Gastrocnemius medialis (tissue), 4 donors: ENCODE measurements around the gene VAPA. TPM values are rescaled to one million over a fixed set of nuclear protein-coding genes. Genes with fewer than 3 reads are reported as not detected.

Source experiments
- ATAC-seq, 2 donors: fragments of 150-250 bp; one replicate each; pipeline ENCODE4 v1.9.1; 2016
- DNase-seq, 2 donors: peaks; one replicate each; pipeline ENCODE4 v3.0.0-alpha.2; 2019
- H3K27ac ChIP-seq, 4 donors: fragments of 200-600 bp; sonication (generic); 1 replicate in 1 of 4; 2 replicates in 3 of 4; pipeline ENCODE4 v1.5.1; 2016 to 2018; ENCODE audit warnings: mild to moderate bottlenecking in 2 of 4, moderate library complexity in 1 of 4
- H3K27me3 ChIP-seq, 3 donors: fragments of 200-600 bp; sonication (generic) in 2 of 3; 1 replicate in 1 of 3; 2 replicates in 2 of 3; pipeline versions ENCODE4 v1.5.1 to v1.6.0; 2016 to 2019; ENCODE audit warnings: mild to moderate bottlenecking in 1 of 3, moderate library complexity in 1 of 3
- H3K36me3 ChIP-seq, 2 donors: fragments of 200-600 bp; sonication (generic) in 1 of 2; one replicate each; pipeline ENCODE4 v1.5.1; 2017 to 2018
- H3K4me1 ChIP-seq, 2 donors: fragments of 200-600 bp; sonication (generic) in 1 of 2; one replicate each; pipeline ENCODE4 v1.5.1; 2016 to 2017; ENCODE audit warnings: mild to moderate bottlenecking in 2 of 2
- H3K4me3 ChIP-seq, 4 donors: fragments of 200-600 bp; sonication (generic) in 3 of 4; 1 replicate in 1 of 4; 2 replicates in 3 of 4; pipeline ENCODE4 v1.5.1; 2016 to 2019; ENCODE audit warnings: mild to moderate bottlenecking in 2 of 4
- H3K9me3 ChIP-seq, 3 donors: fragments of 200-600 bp; sonication (generic) in 2 of 3; 1 replicate in 1 of 3; 2 replicates in 2 of 3; pipeline ENCODE4 v1.5.1; 2016 to 2019
- POLR2A ChIP-seq, 2 donors: fragments of 450-650 bp; IDR thresholded peaks; one replicate each; pipeline ENCODE4 v1.6.1; 2017; ENCODE audit warnings: antibody characterized with exemption in 2 of 2, mild to moderate bottlenecking in 2 of 2, moderate library complexity in 2 of 2
- in situ Hi-C, 4 donors: fragments of 200-750 bp; cut with MboI; loops; one replicate each; pipeline versions ENCODE4 v1.15.0 to v1.8.0; 2017; ENCODE audit warnings: low sequenced_read_pairs in 4 of 4
- intact Hi-C: fragments of 100-400 bp; cut with DNase I; formaldehyde crosslinking; loops from one replicate; pipeline ENCODE4 v1.15.1; 2023; ENCODE audit warnings: low total_unique reads
- total RNA-seq, 4 donors: library from RNA; depleted of rRNA; stranded (reverse); fragments of >200 nt; gene quantifications; one replicate each; pipeline versions ENCODE4 v1.1.0 to v1.2.3, GENCODE V29; 2016
- TF ChIP-seq, protein P1 (sequence below), 5 experiments: fragments of 450-650 bp in 3 of 5; fragments of 200-600 bp in 2 of 5; sonication (generic) in 2 of 5; IDR thresholded peaks in 4 of 5; conservative IDR thresholded peaks in 1 of 5; 1 replicate in 4 of 5; 2 replicates in 1 of 5; pipeline ENCODE4 v1.5.1; 2016 to 2019; ENCODE audit warnings: antibody characterized with exemption in 5 of 5, mild to moderate bottlenecking in 3 of 5, moderate library complexity in 3 of 5

VAPA gene
- total RNA-seq, 4 donors from 2014 or later: 227 to 320 (median 243) TPM

DNA sequence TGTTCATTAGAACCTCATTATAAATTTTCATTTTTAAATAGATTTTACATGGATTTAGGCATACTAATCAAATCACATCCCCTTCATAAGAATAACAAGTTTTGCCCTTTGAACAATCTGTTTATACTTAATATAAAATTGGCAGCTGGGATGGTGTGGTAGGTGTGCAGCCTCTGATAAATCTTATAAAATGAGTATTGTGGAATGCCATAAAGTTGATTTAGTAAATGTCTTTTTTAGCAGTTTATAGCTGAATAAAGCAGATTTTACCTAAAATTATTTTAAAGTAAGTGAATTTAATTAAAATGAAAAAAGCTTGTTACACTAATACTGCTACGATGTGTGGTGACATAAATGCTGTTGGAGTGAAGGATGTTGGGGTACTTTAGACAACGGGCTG is 35.5 kb downstream of the VAPA start:
- in situ Hi-C loops: loop anchor here in 1 of 4 donors (25.0 kb wide), 1 partner anchor 362 kb away; no protein-coding TSS in a partner anchor
- Histone ChIP-seq H3K4me1 (no peaks in the 10 kb centered on the region), H3K27me3 (no peaks in the 10 kb centered on the region), H3K9me3 (no peaks in the 10 kb centered on the region), H3K4me3 (no peak overlapping the region), H3K27ac (no peak overlapping the region), H3K36me3 (peaks cover 0 to 46% of the 10 kb centered on the region in 2 donors)
- intact Hi-C loops: no loop called here
- no peak for DNase-seq
- TF ChIP-seq, protein P1, sequence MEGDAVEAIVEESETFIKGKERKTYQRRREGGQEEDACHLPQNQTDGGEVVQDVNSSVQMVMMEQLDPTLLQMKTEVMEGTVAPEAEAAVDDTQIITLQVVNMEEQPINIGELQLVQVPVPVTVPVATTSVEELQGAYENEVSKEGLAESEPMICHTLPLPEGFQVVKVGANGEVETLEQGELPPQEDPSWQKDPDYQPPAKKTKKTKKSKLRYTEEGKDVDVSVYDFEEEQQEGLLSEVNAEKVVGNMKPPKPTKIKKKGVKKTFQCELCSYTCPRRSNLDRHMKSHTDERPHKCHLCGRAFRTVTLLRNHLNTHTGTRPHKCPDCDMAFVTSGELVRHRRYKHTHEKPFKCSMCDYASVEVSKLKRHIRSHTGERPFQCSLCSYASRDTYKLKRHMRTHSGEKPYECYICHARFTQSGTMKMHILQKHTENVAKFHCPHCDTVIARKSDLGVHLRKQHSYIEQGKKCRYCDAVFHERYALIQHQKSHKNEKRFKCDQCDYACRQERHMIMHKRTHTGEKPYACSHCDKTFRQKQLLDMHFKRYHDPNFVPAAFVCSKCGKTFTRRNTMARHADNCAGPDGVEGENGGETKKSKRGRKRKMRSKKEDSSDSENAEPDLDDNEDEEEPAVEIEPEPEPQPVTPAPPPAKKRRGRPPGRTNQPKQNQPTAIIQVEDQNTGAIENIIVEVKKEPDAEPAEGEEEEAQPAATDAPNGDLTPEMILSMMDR (IDR thresholded peaks at IDR 0.05 in 4 of 5, conservative IDR thresholded peaks at IDR 0.05 in 1 of 5): no peak
- no peak for TF ChIP-seq POLR2A (IDR thresholded peaks at IDR 0.05)
- no peak for ATAC-seq

DNA sequence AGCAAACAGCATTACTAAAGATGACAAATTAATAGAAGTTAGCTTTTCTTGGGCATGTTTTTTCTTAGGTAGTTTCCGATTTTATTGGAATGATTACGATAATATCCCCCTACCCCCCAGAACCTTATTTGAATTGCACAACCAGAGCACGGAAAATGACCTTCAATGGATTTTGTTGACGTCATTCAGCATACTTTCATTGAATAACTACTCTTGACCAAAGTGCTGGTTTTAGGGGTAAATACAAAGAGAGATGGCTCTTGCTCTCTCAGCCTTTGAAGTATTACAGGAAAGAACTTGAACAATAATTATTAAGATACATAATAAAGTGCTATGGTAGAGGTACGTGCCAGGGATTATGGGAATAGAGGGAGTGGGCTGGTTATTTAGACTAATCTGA is 36.0 kb downstream of the VAPA start:
- H3K27ac ChIP-seq: no peak overlapping the region
- intact Hi-C loops: loop anchor here (5.0 to 10.0 kb wide), 2 partner anchors 133 to 245 kb away; partner anchors contain the start of gene RAB31
- in situ Hi-C loops: loop anchor here in 1 of 4 donors (25.0 kb wide), 1 partner anchor 363 kb away; no protein-coding TSS in a partner anchor

DNA sequence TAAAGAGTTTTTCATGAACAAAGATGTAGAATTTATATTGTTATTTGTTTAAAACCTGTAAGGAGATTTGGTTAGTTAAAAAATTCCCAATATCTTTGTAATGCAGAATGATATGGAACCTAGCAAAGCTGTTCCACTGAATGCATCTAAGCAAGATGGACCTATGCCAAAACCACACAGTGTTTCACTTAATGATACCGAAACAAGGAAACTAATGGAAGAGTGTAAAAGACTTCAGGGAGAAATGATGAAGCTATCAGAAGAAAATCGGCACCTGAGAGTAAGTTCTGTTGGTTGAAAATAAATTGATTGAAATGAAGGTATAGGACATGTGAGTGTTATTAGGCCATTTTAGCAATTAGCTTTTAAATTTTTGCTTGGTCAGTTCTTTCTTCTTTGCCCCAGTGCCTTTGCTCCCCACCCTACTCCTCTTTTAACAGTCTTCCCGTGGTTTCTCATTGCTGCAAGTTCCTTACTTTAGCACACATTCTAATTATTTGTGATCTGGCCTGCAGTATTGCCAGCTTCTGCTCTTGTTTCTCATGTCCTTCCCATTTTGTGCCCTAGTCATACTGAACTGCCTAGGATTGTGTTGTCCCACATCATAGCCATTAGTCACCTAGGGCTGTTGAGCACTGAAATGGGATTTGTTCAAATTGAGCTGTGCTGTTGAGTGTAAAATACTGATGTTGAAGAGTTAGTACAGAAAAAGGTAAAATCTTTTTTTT is 36.6 kb downstream of the VAPA start:
- no peak for TF ChIP-seq POLR2A (IDR thresholded peaks at IDR 0.05)
- Histone ChIP-seq H3K27ac (no peak overlapping the region), H3K4me3 (no peak overlapping the region), H3K9me3 (no peaks in the 10 kb centered on the region), H3K4me1 (no peaks in the 10 kb centered on the region), H3K27me3 (no peaks in the 10 kb centered on the region), H3K36me3 (peaks cover 0 to 46% of the 10 kb centered on the region in 2 donors)
- intact Hi-C loops (loop anchor here (5.0 to 10.0 kb wide), 2 partner anchors 133 to 246 kb away; partner anchors contain the start of gene RAB31), in situ Hi-C loops (no loop called here)
- ATAC-seq: no peak
- no peak for DNase-seq

More for the DNA sequence above, 36.0 kb downstream of the VAPA start:
- H3K36me3 ChIP-seq: peaks cover 0 to 47% of the 10 kb centered on the region in 2 donors
- no peaks in the 10 kb centered on the region for H3K27me3 ChIP-seq
- no peak for DNase-seq
- ATAC-seq: no peak
- no peaks in the 10 kb centered on the region for H3K9me3 ChIP-seq
- H3K4me1 ChIP-seq: no peaks in the 10 kb centered on the region
- TF ChIP-seq POLR2A (IDR thresholded peaks at IDR 0.05): no peak
- TF ChIP-seq, protein P1 (IDR thresholded peaks at IDR 0.05 in 4 of 5, conservative IDR thresholded peaks at IDR 0.05 in 1 of 5): no peak
- no peak overlapping the region for H3K4me3 ChIP-seq

DNA sequence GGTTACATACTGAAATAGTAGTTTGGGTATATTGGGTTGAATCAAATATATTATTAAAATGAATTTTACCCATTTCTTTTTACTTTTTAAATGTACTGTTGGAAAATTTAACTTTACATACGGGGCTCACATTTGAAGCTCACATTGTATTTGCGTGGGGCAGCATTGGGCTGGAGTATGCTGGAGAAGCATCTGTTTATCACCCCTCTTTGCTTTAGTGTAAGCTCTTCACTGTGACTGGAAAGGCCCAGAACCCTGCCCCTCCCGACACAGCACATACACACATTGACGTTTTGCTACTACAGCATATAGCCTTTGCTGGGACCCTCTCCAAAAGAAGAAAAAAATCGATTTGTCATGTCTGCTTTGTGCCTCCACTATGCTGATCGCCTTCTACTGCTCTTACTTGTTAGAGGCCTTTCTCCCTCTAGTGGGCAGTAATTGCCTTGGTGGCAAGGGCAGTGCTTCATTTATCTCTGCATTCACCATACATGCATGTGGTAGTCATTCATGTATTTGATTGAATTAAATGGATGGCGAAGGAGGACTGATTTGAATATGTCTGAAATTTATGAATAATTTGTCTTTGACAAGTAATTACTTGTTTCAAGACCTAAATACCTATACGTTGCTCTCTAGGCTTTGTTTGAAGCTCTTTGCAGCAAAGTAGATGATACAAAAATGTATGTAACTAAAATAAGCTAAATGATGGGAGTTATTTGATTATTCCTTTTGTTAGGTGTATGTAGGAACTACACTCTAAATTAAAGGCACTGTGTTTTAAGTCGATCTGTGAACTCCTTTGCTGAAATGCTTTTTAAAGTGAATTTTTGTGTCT is 37.4 kb downstream of the VAPA start:
- intact Hi-C loops: loop anchor here (5.0 to 10.0 kb wide), 2 partner anchors 134 to 246 kb away; partner anchors contain the start of gene RAB31
- ATAC-seq (peak; percentile 43 to 71), DNase-seq (no peak)
- Histone ChIP-seq H3K4me1 (no peaks in the 10 kb centered on the region), H3K4me3 (no peak overlapping the region), H3K27ac (no peak overlapping the region), H3K27me3 (no peaks in the 10 kb centered on the region), H3K36me3 (peaks cover 0 to 38% of the 10 kb centered on the region in 2 donors), H3K9me3 (no peaks in the 10 kb centered on the region)
- in situ Hi-C loops: no loop called here
- TF ChIP-seq, protein P1 (IDR thresholded peaks at IDR 0.05 in 4 of 5, conservative IDR thresholded peaks at IDR 0.05 in 1 of 5): peak in 4 of 5 experiments; percentile 27 to 55 (median 48)
- no peak for TF ChIP-seq POLR2A (IDR thresholded peaks at IDR 0.05)
